Measurements from ENCODE around the gene CCDC88C.
A peak's percentile ranks its signal among the peaks of the same experiment; 100 is the strongest.

Gene CCDC88C

GRCh38 chr14:91385697-91386096, 31.9 kb downstream of the CCDC88C start:
- TF ChIP-seq CTCF (IDR thresholded peaks at IDR 0.05; ENCODE audit: poor library complexity, severe bottlenecking): no peak
- no peaks in the 10 kb centered on the region for H3K27me3 ChIP-seq (ENCODE audit: insufficient read depth, poor library complexity, severe bottlenecking)
- no peak overlapping the region for H3K27ac ChIP-seq (ENCODE audit: poor library complexity, severe bottlenecking)
- DNase-seq (ENCODE audit: low spot score) (no peak), ATAC-seq (ENCODE audit: low read depth) (no peak)
- H3K4me3 ChIP-seq (ENCODE audit: severe bottlenecking): no peak overlapping the region
- H3K4me1 ChIP-seq (ENCODE audit: insufficient read depth, poor library complexity, severe bottlenecking): peaks cover 10% of the 10 kb centered on the region
- no peaks in the 10 kb centered on the region for H3K36me3 ChIP-seq (ENCODE audit: low read depth)
- no peaks in the 10 kb centered on the region for H3K9me3 ChIP-seq (ENCODE audit: severe bottlenecking)

- Histone ChIP-seq H3K4me3 (ENCODE audit: severe bottlenecking) (no peak overlapping the region), H3K36me3 (ENCODE audit: low read depth) (no peaks in the 10 kb centered on the region), H3K27ac (ENCODE audit: poor library complexity, severe bottlenecking) (no peak overlapping the region), H3K4me1 (ENCODE audit: insufficient read depth, poor library complexity, severe bottlenecking) (peaks cover 10% of the 10 kb centered on the region), H3K27me3 (ENCODE audit: insufficient read depth, poor library complexity, severe bottlenecking) (no peaks in the 10 kb centered on the region), H3K9me3 (ENCODE audit: severe bottlenecking) (no peaks in the 10 kb centered on the region)
- no peak for DNase-seq (ENCODE audit: low spot score)
- no peak for ATAC-seq (ENCODE audit: low read depth)
- TF ChIP-seq CTCF (IDR thresholded peaks at IDR 0.05; ENCODE audit: poor library complexity, severe bottlenecking): no peak
These were observed 32.4 kb downstream of the CCDC88C start for GRCh38 chr14:91385224-91385623.

- ATAC-seq (ENCODE audit: low read depth) (peak; percentile 81), DNase-seq (ENCODE audit: low spot score) (no peak)
- H3K36me3 ChIP-seq (ENCODE audit: low read depth): no peaks in the 10 kb centered on the region
- H3K27me3 ChIP-seq (ENCODE audit: insufficient read depth, poor library complexity, severe bottlenecking): no peaks in the 10 kb centered on the region
- H3K4me3 ChIP-seq (ENCODE audit: severe bottlenecking): no peak overlapping the region
- H3K4me1 ChIP-seq (ENCODE audit: insufficient read depth, poor library complexity, severe bottlenecking): peaks cover 26% of the 10 kb centered on the region
- TF ChIP-seq CTCF (IDR thresholded peaks at IDR 0.05; ENCODE audit: poor library complexity, severe bottlenecking): no peak
- H3K27ac ChIP-seq (ENCODE audit: poor library complexity, severe bottlenecking): peak overlapping the region; percentile 6
- H3K9me3 ChIP-seq (ENCODE audit: severe bottlenecking): no peaks in the 10 kb centered on the region
These were observed 34.2 kb downstream of the CCDC88C start for GRCh38 chr14:91383439-91383838.

- H3K36me3 ChIP-seq (ENCODE audit: low read depth): no peaks in the 10 kb centered on the region
- TF ChIP-seq CTCF (IDR thresholded peaks at IDR 0.05; ENCODE audit: poor library complexity, severe bottlenecking): no peak
- no peaks in the 10 kb centered on the region for H3K9me3 ChIP-seq (ENCODE audit: severe bottlenecking)
- peaks cover 26% of the 10 kb centered on the region for H3K4me1 ChIP-seq (ENCODE audit: insufficient read depth, poor library complexity, severe bottlenecking)
- no peak for ATAC-seq (ENCODE audit: low read depth)
- H3K27ac ChIP-seq (ENCODE audit: poor library complexity, severe bottlenecking): no peak overlapping the region
- H3K27me3 ChIP-seq (ENCODE audit: insufficient read depth, poor library complexity, severe bottlenecking): no peaks in the 10 kb centered on the region
- DNase-seq (ENCODE audit: low spot score): no peak
- no peak overlapping the region for H3K4me3 ChIP-seq (ENCODE audit: severe bottlenecking)
These were observed 35.6 kb downstream of the CCDC88C start for GRCh38 chr14:91381801-91382670.

Measured in RWPE2 (cell line).